HepG2 (cell line): ENCODE measurements around the gene GABRA4. TPM values are rescaled to one million over a fixed set of nuclear protein-coding genes. Genes with fewer than 3 reads are reported as not detected.

Experiments
- ATAC-seq: fragments of 200-7000 bp; cut with Tn5 transposase; 3 replicates; pipeline ENCODE4 v1.9.1; 2020; ENCODE audit warnings: mild to moderate bottlenecking, moderate library complexity
- BruUV-seq: library from RNA; stranded (reverse); fragments of 400-500 nt; replicated peaks from 2 replicates; lab custom pipeline; 2021; lab: Mats Ljungman, UMichigan
- CTCF ChIA-PET: fragments of 300-600 bp; formaldehyde crosslinking; extraction: SDS; loops from one replicate; lab custom pipeline; 2021; ENCODE audit warnings: low total read pairs, inconsistent platforms, low intra/inter-chr PET ratio; lab: Yijun Ruan, JAX
- POLR2A ChIA-PET: fragments of 350-600 bp; sonication (Branson Sonifier 250); formaldehyde crosslinking; loops from one replicate; lab custom pipeline; 2020; ENCODE audit warnings: antibody characterized with exemption, inconsistent platforms; lab: Yijun Ruan, JAX
- DNase-seq: peaks from one replicate; pipeline ENCODE4 v3.0.0-alpha.2; 2015; ENCODE audit warnings: low spot score
- FAIRE-seq: peaks from 3 replicates; lab custom pipeline; 2011; peaks lifted over from hg19 to GRCh38; lab: Jason Lieb, UNC
- H2AFZ ChIP-seq: one replicate; pipeline ENCODE4 v1.6.1; 2011; ENCODE audit warnings: low read length, inconsistent platforms
- H3K27ac ChIP-seq: fragments of 300-600 bp; 3 replicates; pipeline ENCODE4 v1.8.0; 2011; ENCODE audit warnings: mixed run types, mild to moderate bottlenecking, mixed read lengths, low read length, inconsistent platforms; ENCODE audit not compliant: insufficient read depth; ENCODE audit errors: extremely low read length
- H3K27me3 ChIP-seq, 2 experiments: fragments of 200-600 bp in 1 of 2; 2 replicates in 1 of 2; 3 replicates in 1 of 2; pipeline versions ENCODE4 v1.6.0 to v1.8.0; 2011; ENCODE audit warnings: low read length in 2 of 2, mild to moderate bottlenecking in 2 of 2, moderate library complexity in 2 of 2, inconsistent platforms in 1 of 2; ENCODE audit not compliant: insufficient read depth in 2 of 2, control insufficient read depth in 1 of 2
- H3K36me3 ChIP-seq, 2 experiments: fragments of 200-600 bp in 1 of 2; replicated peaks in 1 of 2; 2 replicates in 1 of 2; 3 replicates in 1 of 2; pipeline versions ENCODE4 v1.5.1 to v1.8.0; 2011; ENCODE audit warnings: low read length in 2 of 2, inconsistent platforms in 1 of 2; ENCODE audit not compliant: insufficient read depth in 2 of 2, control insufficient read depth in 1 of 2
- H3K4me1 ChIP-seq: 2 replicates; pipeline ENCODE4 v1.5.1; 2012; ENCODE audit warnings: low read length, inconsistent platforms; ENCODE audit not compliant: insufficient read depth
- H3K4me2 ChIP-seq: 2 replicates; pipeline ENCODE4 v1.6.0; 2011; ENCODE audit warnings: low read depth, low read length, inconsistent platforms
- H3K4me3 ChIP-seq, 3 experiments: fragments of 200-600 bp in 1 of 3; sonication (generic), shearing (Covaris generic) in 1 of 3; replicated peaks in 1 of 3; 2 replicates each; pipeline ENCODE4 v1.5.1; 2011 to 2016; ENCODE audit warnings: low read length in 3 of 3, inconsistent platforms in 2 of 3, low read depth in 2 of 3, mild to moderate bottlenecking in 2 of 3, control low read depth in 1 of 3, mixed read lengths in 1 of 3; ENCODE audit not compliant: insufficient read depth in 1 of 3
- H3K79me2 ChIP-seq: one replicate; pipeline ENCODE4 v1.6.1; 2011; ENCODE audit warnings: low read length, inconsistent platforms; ENCODE audit not compliant: insufficient read depth
- H3K9ac ChIP-seq: 2 replicates; pipeline ENCODE4 v1.6.0; 2011; ENCODE audit warnings: mild to moderate bottlenecking, low read depth, low read length, inconsistent platforms; ENCODE audit not compliant: insufficient read depth
- H3K9me3 ChIP-seq: 2 replicates; pipeline ENCODE4 v1.5.1; 2012; ENCODE audit warnings: mild to moderate bottlenecking, low read length
- H4K20me1 ChIP-seq: 2 replicates; pipeline ENCODE4 v1.6.0; 2011; ENCODE audit warnings: inconsistent platforms, mild to moderate bottlenecking, low read length, moderate library complexity; ENCODE audit not compliant: insufficient read depth
- AKAP8 ChIP-seq: sonication (generic); formaldehyde crosslinking; IDR thresholded peaks from 2 replicates; pipeline ENCODE4 v1.5.1; 2020; ENCODE audit warnings: mild to moderate bottlenecking, missing genetic modification reagents
- FOXP1 ChIP-seq, 2 experiments: fragments of 450-650 bp in 1 of 2; IDR thresholded peaks; 2 replicates each; pipeline ENCODE4 v1.6.1; 2017 to 2018; ENCODE audit warnings: antibody characterized with exemption in 1 of 2
- SOX13 ChIP-seq, 3 experiments: fragments of 450-650 bp in 1 of 3; sonication (generic) in 1 of 3; formaldehyde crosslinking in 1 of 3; IDR thresholded peaks in 2 of 3; conservative IDR thresholded peaks in 1 of 3; 2 replicates each; pipeline versions ENCODE4 v1.5.0 to v1.6.1; 2016 to 2020; ENCODE audit warnings: antibody characterized with exemption in 1 of 3, mild to moderate bottlenecking in 1 of 3, missing compliant biosample characterization in 1 of 3, missing genetic modification reagents in 1 of 3, moderate library complexity in 1 of 3
- ZNF430 ChIP-seq: sonication (generic); formaldehyde crosslinking; IDR thresholded peaks from 2 replicates; pipeline ENCODE4 v1.9.0; 2021; ENCODE audit warnings: mild to moderate bottlenecking, missing genetic modification reagents
- WGBS: methylation state at CpG from one replicate; pipeline ENCODE4 v1.1.6; 2017; ENCODE audit warnings: low lambda C conversion rate; 5-methylcytosine and 5-hydroxymethylcytosine counted together
- in situ Hi-C: cut with HindIII; loops from 2 replicates; pipeline ENCODE4 v1.10.0; 2017; ENCODE audit warnings: low pct_unique_long_range_greater_than_20kb; ENCODE audit not compliant: extremely low pct_ligation_motif_present
- intact Hi-C: fragments of 100-400 bp; cut with micrococcal nuclease; formaldehyde crosslinking; loops from one replicate; pipeline ENCODE4 v1.10.0; 2022; ENCODE audit not compliant: unreplicated experiment
- polyA plus RNA-seq, 8 experiments: library from polyadenylated mRNA; depleted of rRNA in 3 of 8; stranded (reverse) in 7 of 8; unstranded in 1 of 8; fragments of >200 nt; fragmentation: Illumina TruSeq in 4 of 8; extraction: Trizol in 4 of 8; gene quantifications; 2 replicates each; pipeline versions ENCODE4 v1.2.1 to v1.2.3, GENCODE V29; 2011 to 2016; ENCODE audit warnings: low read depth in 4 of 8, missing spikeins in 1 of 8, mixed read lengths in 1 of 8; ENCODE audit not compliant: insufficient read depth in 1 of 8
- total RNA-seq, 5 experiments: library from RNA; depleted of rRNA; stranded (reverse); fragments of >200 nt; fragmentation: Illumina TruSeq; extraction: Trizol; gene quantifications; 2 replicates each; pipeline ENCODE4 v1.2.3, GENCODE V29; 2016; ENCODE audit warnings: low read depth in 1 of 5
- TF ChIP-seq, protein P1 (sequence below): sonication (generic); formaldehyde crosslinking; IDR thresholded peaks from 2 replicates; pipeline ENCODE4 v1.8.1; 2023; ENCODE audit warnings: mild to moderate bottlenecking, inconsistent platforms, moderate library complexity, missing genetic modification reagents, borderline replicate concordance
- TF ChIP-seq, protein P2 (sequence below): sonication (generic); formaldehyde crosslinking; IDR thresholded peaks from 2 replicates; pipeline ENCODE4 v1.8.0; 2022; ENCODE audit warnings: mild to moderate bottlenecking, missing genetic modification reagents; ENCODE audit not compliant: insufficient replicate concordance
- TF ChIP-seq, protein P3 (sequence below): sonication (generic); formaldehyde crosslinking; IDR thresholded peaks from 2 replicates; pipeline ENCODE4 v1.5.1; 2020; ENCODE audit warnings: mild to moderate bottlenecking, missing genetic modification reagents, borderline replicate concordance

Gene GABRA4
- total and polyA plus RNA-seq, 2 of the 13 experiments (the other 11 are each of a cell fraction or from before 2014, with no cell fraction given): not detected

DNA sequence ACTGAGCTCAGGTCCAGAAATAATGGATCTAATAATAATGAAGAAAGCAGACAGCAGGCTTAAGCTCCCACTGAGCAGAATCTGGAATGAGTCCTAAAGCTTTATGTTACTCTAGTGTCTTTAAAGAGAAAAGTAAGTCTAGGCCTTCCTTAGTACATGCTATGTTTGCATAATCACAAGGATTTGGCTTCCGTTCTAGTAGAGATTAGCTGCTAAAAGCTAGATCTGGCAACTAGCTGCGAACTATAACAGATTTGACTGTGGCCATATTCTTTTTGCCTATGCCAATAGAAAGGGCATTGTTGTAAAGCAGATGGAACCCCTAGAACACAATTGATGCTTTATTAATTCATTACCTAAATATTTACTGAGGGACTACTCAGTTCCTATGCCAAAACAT, 103.3 kb downstream of the GABRA4 start:
- Histone ChIP-seq H3K79me2 (no peaks in the 10 kb centered on the region), H3K9me3 (0 out of 2 replicates have a peak, but pooled peaks cover 10% of the 10 kb centered on the region), H3K4me1 (peaks cover 11% of the 10 kb centered on the region), H3K36me3 (no peaks in the 10 kb centered on the region), H4K20me1 (no peaks in the 10 kb centered on the region), H3K27ac (no peak overlapping the region), H3K4me3 (no peak overlapping the region), H2AFZ (no peak overlapping the region), H3K27me3 (no peaks in the 10 kb centered on the region), H3K9ac (no peak overlapping the region), H3K4me2 (no peak overlapping the region)
- no TSS peak for BruUV-seq
- POLR2A ChIA-PET: no interaction called here
- no peak for FAIRE-seq
- no peak for DNase-seq
- no peak; the same call in 2 of the 3 replicates for ATAC-seq
- WGBS: 53% methylated on average over 2 of the region's 2 CpGs
- intact Hi-C loops: no loop called here
- in situ Hi-C loops: no loop called here
- CTCF ChIA-PET: no interaction called here
- no peak for TF ChIP-seq AKAP8 (CRISPR knock-in tag)
- TF ChIP-seq, protein P1, sequence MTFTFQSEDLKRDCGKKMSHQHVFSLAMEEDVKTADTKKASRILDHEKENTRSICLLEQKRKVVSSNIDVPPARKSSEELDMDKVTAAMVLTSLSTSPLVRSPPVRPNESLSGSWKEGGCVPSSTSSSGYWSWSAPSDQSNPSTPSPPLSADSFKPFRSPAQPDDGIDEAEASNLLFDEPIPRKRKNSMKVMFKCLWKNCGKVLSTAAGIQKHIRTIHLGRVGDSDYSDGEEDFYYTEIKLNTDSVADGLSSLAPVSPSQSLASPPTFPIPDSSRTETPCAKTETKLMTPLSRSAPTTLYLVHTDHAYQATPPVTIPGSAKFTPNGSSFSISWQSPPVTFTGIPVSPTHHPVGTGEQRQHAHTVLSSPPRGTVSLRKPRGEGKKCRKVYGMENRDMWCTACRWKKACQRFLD: no peak

DNA sequence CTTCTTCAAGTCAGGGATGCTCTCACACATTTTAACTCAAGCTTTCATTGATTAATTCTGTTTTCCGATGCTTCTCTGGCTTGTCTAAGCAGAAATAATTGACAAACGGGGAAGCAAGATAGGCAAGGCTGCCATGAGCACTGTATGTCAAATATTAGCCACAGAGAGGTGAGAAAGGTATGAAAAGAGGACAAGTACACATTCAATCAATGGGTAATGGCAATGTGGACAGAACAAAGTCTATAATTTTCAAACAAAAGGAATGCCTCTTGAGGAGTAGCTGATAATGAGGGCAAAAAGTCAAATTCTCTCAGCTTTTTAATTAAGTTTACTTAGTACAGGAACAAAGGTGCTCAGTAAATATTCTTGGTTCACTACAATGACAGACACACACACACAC, 104.0 kb downstream of the GABRA4 start:
- Histone ChIP-seq H3K9ac (no peak overlapping the region), H3K4me3 (no peak overlapping the region; a peak in 1 of 6 replicates), H3K79me2 (no peaks in the 10 kb centered on the region), H3K36me3 (no peaks in the 10 kb centered on the region), H3K9me3 (0 out of 2 replicates have a peak, but pooled peaks cover 10% of the 10 kb centered on the region), H4K20me1 (no peaks in the 10 kb centered on the region), H3K27me3 (no peaks in the 10 kb centered on the region), H3K27ac (no peak overlapping the region), H3K4me1 (peaks cover 11% of the 10 kb centered on the region), H2AFZ (no peak overlapping the region), H3K4me2 (peak overlapping the region; percentile 30)
- WGBS: 0% methylated on average over 2 of the region's 2 CpGs
- DNase-seq (peak; percentile 16), ATAC-seq (peak; percentile 99), FAIRE-seq (peak; percentile 28)
- ChIA-PET POLR2A (no interaction called here), CTCF (no interaction called here)
- in situ Hi-C loops (no loop called here), intact Hi-C loops (no loop called here)
- no TSS peak for BruUV-seq
- TF ChIP-seq, protein P2, sequence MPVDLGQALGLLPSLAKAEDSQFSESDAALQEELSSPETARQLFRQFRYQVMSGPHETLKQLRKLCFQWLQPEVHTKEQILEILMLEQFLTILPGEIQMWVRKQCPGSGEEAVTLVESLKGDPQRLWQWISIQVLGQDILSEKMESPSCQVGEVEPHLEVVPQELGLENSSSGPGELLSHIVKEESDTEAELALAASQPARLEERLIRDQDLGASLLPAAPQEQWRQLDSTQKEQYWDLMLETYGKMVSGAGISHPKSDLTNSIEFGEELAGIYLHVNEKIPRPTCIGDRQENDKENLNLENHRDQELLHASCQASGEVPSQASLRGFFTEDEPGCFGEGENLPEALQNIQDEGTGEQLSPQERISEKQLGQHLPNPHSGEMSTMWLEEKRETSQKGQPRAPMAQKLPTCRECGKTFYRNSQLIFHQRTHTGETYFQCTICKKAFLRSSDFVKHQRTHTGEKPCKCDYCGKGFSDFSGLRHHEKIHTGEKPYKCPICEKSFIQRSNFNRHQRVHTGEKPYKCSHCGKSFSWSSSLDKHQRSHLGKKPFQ (CRISPR knock-in tag): no peak
- TF ChIP-seq SOX13 (IDR thresholded peaks at IDR 0.05): no peak
- peak in 1 of 2 experiments; percentile 84; a peak in 2 of 4 replicates for TF ChIP-seq SOX13 (CRISPR knock-in tag; conservative IDR thresholded peaks at IDR 0.05 in 1 of 2, IDR thresholded peaks at IDR 0.05 in 1 of 2)
- no peak for TF ChIP-seq FOXP1 (IDR thresholded peaks at IDR 0.05)
- TF ChIP-seq FOXP1 (CRISPR knock-in tag; IDR thresholded peaks at IDR 0.05): peak; percentile 18; the same call in 1 of the 2 replicates
- 0 out of 2 replicates have a peak, but pooled peaks have one; percentile 20 for TF ChIP-seq ZNF430 (CRISPR knock-in tag)
- TF ChIP-seq, protein P3, sequence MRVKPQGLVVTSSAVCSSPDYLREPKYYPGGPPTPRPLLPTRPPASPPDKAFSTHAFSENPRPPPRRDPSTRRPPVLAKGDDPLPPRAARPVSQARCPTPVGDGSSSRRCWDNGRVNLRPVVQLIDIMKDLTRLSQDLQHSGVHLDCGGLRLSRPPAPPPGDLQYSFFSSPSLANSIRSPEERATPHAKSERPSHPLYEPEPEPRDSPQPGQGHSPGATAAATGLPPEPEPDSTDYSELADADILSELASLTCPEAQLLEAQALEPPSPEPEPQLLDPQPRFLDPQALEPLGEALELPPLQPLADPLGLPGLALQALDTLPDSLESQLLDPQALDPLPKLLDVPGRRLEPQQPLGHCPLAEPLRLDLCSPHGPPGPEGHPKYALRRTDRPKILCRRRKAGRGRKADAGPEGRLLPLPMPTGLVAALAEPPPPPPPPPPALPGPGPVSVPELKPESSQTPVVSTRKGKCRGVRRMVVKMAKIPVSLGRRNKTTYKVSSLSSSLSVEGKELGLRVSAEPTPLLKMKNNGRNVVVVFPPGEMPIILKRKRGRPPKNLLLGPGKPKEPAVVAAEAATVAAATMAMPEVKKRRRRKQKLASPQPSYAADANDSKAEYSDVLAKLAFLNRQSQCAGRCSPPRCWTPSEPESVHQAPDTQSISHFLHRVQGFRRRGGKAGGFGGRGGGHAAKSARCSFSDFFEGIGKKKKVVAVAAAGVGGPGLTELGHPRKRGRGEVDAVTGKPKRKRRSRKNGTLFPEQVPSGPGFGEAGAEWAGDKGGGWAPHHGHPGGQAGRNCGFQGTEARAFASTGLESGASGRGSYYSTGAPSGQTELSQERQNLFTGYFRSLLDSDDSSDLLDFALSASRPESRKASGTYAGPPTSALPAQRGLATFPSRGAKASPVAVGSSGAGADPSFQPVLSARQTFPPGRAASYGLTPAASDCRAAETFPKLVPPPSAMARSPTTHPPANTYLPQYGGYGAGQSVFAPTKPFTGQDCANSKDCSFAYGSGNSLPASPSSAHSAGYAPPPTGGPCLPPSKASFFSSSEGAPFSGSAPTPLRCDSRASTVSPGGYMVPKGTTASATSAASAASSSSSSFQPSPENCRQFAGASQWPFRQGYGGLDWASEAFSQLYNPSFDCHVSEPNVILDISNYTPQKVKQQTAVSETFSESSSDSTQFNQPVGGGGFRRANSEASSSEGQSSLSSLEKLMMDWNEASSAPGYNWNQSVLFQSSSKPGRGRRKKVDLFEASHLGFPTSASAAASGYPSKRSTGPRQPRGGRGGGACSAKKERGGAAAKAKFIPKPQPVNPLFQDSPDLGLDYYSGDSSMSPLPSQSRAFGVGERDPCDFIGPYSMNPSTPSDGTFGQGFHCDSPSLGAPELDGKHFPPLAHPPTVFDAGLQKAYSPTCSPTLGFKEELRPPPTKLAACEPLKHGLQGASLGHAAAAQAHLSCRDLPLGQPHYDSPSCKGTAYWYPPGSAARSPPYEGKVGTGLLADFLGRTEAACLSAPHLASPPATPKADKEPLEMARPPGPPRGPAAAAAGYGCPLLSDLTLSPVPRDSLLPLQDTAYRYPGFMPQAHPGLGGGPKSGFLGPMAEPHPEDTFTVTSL (CRISPR knock-in tag): peak; percentile 55; the same call in 1 of the 2 replicates
